AG09319 (cell line): Measurements from ENCODE around the gene REXO4.

Source experiments
- DNase-seq: peaks from one replicate; pipeline ENCODE4 v3.0.0-alpha.2; 2010; ENCODE audit warnings: low read depth; ENCODE audit errors: extremely low read depth
- TF ChIP-seq, protein P1 (sequence below): IDR thresholded peaks from 2 replicates; pipeline ENCODE4 v1.5.1; 2011; ENCODE audit warnings: low read depth, mild to moderate bottlenecking, inconsistent platforms, low read length, moderate library complexity

REXO4 gene

DNA sequence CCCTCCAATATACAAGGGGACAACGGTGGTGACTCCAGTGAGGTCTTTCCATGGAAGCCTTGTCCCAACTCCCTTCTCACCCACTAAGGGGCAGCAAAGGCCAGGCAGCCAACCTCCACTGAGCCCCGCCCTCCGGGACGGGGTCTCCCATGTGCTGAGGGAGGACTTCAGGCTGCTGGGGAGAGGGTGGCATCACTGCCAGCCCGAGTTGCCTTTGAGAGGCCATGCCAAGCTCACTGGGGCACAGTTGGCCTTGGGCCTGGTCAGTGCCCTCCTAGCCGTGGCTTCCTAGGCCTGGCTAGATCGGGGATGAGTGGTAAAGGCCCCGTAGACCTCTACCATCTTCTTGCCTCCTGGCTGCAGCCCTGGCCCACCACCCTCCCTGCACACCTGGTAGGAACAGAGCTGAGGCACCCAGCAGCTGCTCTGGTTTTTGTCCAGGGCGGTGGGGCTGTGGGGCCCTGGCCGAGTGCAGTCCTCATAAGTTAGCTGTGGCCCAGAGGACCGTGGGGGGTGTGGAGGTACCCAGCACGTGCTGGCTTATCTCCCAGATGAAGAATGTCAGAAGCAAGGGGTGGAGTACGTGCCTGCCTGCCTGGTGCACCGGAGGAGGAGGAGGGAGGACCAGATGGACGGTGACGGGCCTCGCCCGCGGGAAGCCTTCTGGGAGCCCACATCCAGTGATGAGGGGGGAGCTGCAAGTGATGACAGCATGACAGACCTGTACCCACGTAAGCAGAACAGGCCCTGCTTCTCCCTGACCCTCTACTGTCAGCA is 58.2 kb downstream of the REXO4 start:
- no peak for DNase-seq
- TF ChIP-seq, protein P1, sequence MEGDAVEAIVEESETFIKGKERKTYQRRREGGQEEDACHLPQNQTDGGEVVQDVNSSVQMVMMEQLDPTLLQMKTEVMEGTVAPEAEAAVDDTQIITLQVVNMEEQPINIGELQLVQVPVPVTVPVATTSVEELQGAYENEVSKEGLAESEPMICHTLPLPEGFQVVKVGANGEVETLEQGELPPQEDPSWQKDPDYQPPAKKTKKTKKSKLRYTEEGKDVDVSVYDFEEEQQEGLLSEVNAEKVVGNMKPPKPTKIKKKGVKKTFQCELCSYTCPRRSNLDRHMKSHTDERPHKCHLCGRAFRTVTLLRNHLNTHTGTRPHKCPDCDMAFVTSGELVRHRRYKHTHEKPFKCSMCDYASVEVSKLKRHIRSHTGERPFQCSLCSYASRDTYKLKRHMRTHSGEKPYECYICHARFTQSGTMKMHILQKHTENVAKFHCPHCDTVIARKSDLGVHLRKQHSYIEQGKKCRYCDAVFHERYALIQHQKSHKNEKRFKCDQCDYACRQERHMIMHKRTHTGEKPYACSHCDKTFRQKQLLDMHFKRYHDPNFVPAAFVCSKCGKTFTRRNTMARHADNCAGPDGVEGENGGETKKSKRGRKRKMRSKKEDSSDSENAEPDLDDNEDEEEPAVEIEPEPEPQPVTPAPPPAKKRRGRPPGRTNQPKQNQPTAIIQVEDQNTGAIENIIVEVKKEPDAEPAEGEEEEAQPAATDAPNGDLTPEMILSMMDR, result peak; percentile 33

DNA sequence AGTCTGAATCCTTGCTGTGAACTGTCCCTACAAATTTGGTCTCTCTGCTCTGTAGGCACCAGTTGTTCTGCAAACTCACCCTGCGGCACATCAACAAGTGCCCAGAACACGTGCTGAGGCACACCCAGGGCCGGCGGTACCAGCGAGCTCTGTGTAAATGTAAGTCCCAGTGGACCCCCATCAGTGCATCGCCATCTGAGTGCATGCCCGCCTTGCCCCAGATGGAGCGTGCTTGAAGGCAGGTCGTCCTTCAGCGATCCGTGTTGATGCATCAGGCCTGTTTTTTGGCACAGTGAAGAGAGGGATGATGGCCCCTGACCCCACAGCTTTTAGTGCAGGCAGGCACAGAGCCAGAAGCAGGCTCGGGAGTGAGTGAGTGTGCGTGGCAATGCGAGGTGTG is 60.2 kb downstream of the REXO4 start:
- no peak for DNase-seq

DNA sequence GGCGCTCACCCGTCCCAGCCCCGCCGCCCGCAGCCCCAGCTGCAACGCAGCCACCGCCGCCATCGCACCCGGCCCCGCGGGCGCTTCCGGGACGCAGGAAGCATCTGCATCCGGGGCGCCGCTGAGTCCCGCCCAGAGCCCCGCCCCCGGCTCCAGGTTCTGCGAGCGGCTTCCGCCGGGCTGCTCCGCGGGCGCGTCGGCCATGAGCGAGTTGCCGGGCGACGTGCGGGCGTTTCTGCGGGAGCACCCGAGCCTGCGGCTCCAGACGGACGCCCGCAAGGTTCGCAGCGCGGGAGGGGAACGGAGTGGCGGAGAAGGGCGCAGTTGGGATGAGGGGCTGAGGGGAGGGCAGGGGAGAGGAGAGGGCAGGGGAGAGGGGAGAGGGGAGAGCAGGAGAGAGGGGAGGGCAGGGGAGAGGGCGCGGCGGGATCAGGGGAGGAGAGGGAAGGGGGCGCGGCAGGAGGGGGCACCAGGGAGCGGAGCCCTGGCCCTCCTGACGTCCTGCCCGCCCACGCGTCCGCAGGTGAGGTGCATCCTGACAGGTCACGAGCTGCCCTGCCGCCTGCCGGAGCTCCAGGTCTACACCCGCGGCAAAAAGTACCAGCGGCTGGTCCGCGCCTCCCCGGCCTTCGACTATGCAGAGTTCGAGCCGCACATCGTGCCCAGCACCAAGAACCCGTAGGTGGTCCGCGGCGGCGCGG is 61.3 kb downstream of the REXO4 start, which contains the start of the genes SURF1 and SURF2:
SURF1 (minus strand) TSS at position 97 of the 701 bp plus-strand sequence; CDS start at position 63, 34 bp downstream.
SURF2 (plus strand) TSS at position 160 of the 701 bp plus-strand sequence; CDS start at position 203, 43 bp downstream.
- TF ChIP-seq, protein P1, result no peak
- DNase-seq, result no peak

More for the DNA sequence above, 60.2 kb downstream of the REXO4 start:
- TF ChIP-seq, protein P1, result no peak
